GM21367 (cell line): Measurements from ENCODE around the gene PANK3.
"Not testable (repeated sequence)": the region's sequence is repeated elsewhere in the genome, so short reads cannot be mapped to it uniquely, and the experiment has no call there.

Experiments used
- ATAC-seq: cut with Tn5 transposase; IDR thresholded peaks from one replicate; pipeline ENCODE4 v1.9.1; 2021; ENCODE audit not compliant: unreplicated experiment

PANK3 gene

GRCh38 chr5:168596122-168596521, 17.0 kb upstream of the PANK3 start:
- not testable (repeated sequence) for ATAC-seq

GRCh38 chr5:168592014-168592368, 12.8 kb upstream of the PANK3 start:
- ATAC-seq: no peak

GRCh38 chr5:168591302-168592013, 12.3 kb upstream of the PANK3 start:
- ATAC-seq: no peak

- no peak for ATAC-seq
Observed at GRCh38 chr5:168590666-168591065, 11.5 kb upstream of the PANK3 start.

GRCh38 chr5:168587987-168588386, 8.8 kb upstream of the PANK3 start:
- ATAC-seq: no peak

GRCh38 chr5:168585119-168585856, 6.1 kb upstream of the PANK3 start:
- peak; percentile 30 for ATAC-seq

- peak; percentile 24 for ATAC-seq
Observed at GRCh38 chr5:168583742-168584482, 4.7 kb upstream of the PANK3 start.

- not testable (repeated sequence) for ATAC-seq
Observed at GRCh38 chr5:168580814-168581469, 1.8 kb upstream of the PANK3 start.

- no peak for ATAC-seq
Observed at GRCh38 chr5:168580227-168580508, 1.0 kb upstream of the PANK3 start.

GRCh38 chr5:168579488-168580226, 489 bp upstream of the PANK3 start:
- peak; percentile 91 for ATAC-seq

- no peak for ATAC-seq
Observed at GRCh38 chr5:168578006-168578405, 1.2 kb downstream of the PANK3 start.

- ATAC-seq: no peak
Observed at GRCh38 chr5:168575391-168576372, 3.5 kb downstream of the PANK3 start.

- not testable (repeated sequence) for ATAC-seq
Observed at GRCh38 chr5:168574156-168574555, 5.0 kb downstream of the PANK3 start.

- ATAC-seq: not testable (repeated sequence)
Observed at GRCh38 chr5:168573663-168574062, 5.5 kb downstream of the PANK3 start.

GRCh38 chr5:168570490-168571328, 8.5 kb downstream of the PANK3 start:
- ATAC-seq: no peak

- no peak for ATAC-seq
Observed at GRCh38 chr5:168568738-168569137, 10.4 kb downstream of the PANK3 start.

- ATAC-seq: no peak
Observed at GRCh38 chr5:168563959-168564358, 15.2 kb downstream of the PANK3 start.

GRCh38 chr5:168562279-168562678, 16.9 kb downstream of the PANK3 start:
- ATAC-seq: no peak

- no peak for ATAC-seq
Observed at GRCh38 chr5:168557389-168557788, 21.8 kb downstream of the PANK3 start.
